Neural cell (in vitro differentiated cells): Measurements from ENCODE around the gene WDR75. TPM values are rescaled to one million over a fixed set of nuclear protein-coding genes. Genes with fewer than 3 reads are reported as not detected.

Source experiments
- H2AFZ ChIP-seq: fragments of 200-600, 300-800 bp; sonication (generic), shearing (Covaris generic); 2 replicates; pipeline ENCODE4 v1.6.0; 2014; ENCODE audit warnings: low read depth, mild to moderate bottlenecking, antibody characterized with exemption, low read length, moderate library complexity
- H3F3A ChIP-seq: fragments of 200-600 bp; shearing (Covaris generic); 2 replicates; pipeline ENCODE4 v1.6.1; 2016; ENCODE audit warnings: mild to moderate bottlenecking, moderate library complexity, mixed read lengths, antibody characterized with exemption, low read length; ENCODE audit not compliant: insufficient read depth, poor library complexity, severe bottlenecking
- H3K27ac ChIP-seq: fragments of 200-600, 300-800 bp; sonication (generic), shearing (Covaris generic); 2 replicates; pipeline ENCODE4 v1.5.1; 2014; ENCODE audit warnings: mild to moderate bottlenecking, low read length, moderate library complexity
- H3K27me3 ChIP-seq: fragments of 300-800, 200-600 bp; sonication (generic), shearing (Covaris generic); 2 replicates; pipeline ENCODE4 v1.6.0; 2014; ENCODE audit warnings: mild to moderate bottlenecking, low read depth, low read length, moderate library complexity; ENCODE audit not compliant: insufficient read depth
- H3K36me3 ChIP-seq: fragments of 300-800, 200-600 bp; sonication (generic), shearing (Covaris generic); 2 replicates; pipeline ENCODE4 v1.5.1; 2014; ENCODE audit warnings: mild to moderate bottlenecking, antibody characterized with exemption, low read length, moderate library complexity; ENCODE audit not compliant: insufficient read depth
- H3K4me2 ChIP-seq: fragments of 300-800, 200-600 bp; sonication (generic), shearing (Covaris generic); 2 replicates; pipeline ENCODE4 v1.6.0; 2014; ENCODE audit warnings: mild to moderate bottlenecking, low read length
- H3K4me3 ChIP-seq: fragments of 300-800, 200-600 bp; sonication (generic), shearing (Covaris generic); 2 replicates; pipeline ENCODE4 v1.5.1; 2014; ENCODE audit warnings: mild to moderate bottlenecking, low read length, moderate library complexity
- H3K79me2 ChIP-seq: fragments of 200-600 bp; shearing (Covaris generic); replicated peaks from 2 replicates; pipeline ENCODE4 v1.6.0; 2014; ENCODE audit warnings: mild to moderate bottlenecking, low read length, moderate library complexity; ENCODE audit not compliant: insufficient read depth
- H3K9ac ChIP-seq: fragments of 300-800, 200-600 bp; sonication (generic), shearing (Covaris generic); 2 replicates; pipeline ENCODE4 v1.6.1; 2016; ENCODE audit warnings: mild to moderate bottlenecking, low read length, mixed read lengths
- H3K9me2 ChIP-seq: fragments of 200-600 bp; shearing (Covaris generic); 2 replicates; pipeline ENCODE4 v1.6.1; 2016; ENCODE audit warnings: mild to moderate bottlenecking, low read length, mixed read lengths; ENCODE audit not compliant: insufficient read depth
- H3K9me3 ChIP-seq: fragments of 200-600, 300-800 bp; sonication (generic), shearing (Covaris generic); 2 replicates; pipeline ENCODE4 v1.6.1; 2016; ENCODE audit warnings: mild to moderate bottlenecking, mixed run types, low read length, moderate library complexity, mixed read lengths
- H4K20me1 ChIP-seq: fragments of 200-600 bp; shearing (Covaris generic); 2 replicates; pipeline ENCODE4 v1.6.1; 2016; ENCODE audit warnings: mild to moderate bottlenecking, mixed run types; ENCODE audit not compliant: insufficient read depth
- EP300 ChIP-seq: fragments of 450-650 bp; conservative IDR thresholded peaks from 2 replicates; pipeline ENCODE4 v1.6.1; 2014; ENCODE audit warnings: antibody characterized with exemption, mild to moderate bottlenecking, moderate library complexity; ENCODE audit not compliant: poor library complexity, severe bottlenecking
- EZH2 ChIP-seq: fragments of 200-600, 300-800 bp; shearing (Covaris generic), sonication (generic); IDR thresholded peaks from 2 replicates; pipeline ENCODE4 v1.6.1; 2014; ENCODE audit warnings: antibody characterized with exemption, low read length, borderline replicate concordance, mild to moderate bottlenecking; ENCODE audit not compliant: insufficient read depth, poor library complexity, severe bottlenecking
- MXI1 ChIP-seq: fragments of 450-650 bp; conservative IDR thresholded peaks from 2 replicates; pipeline ENCODE4 v1.6.1; 2014; ENCODE audit warnings: antibody characterized with exemption, mild to moderate bottlenecking; ENCODE audit not compliant: poor library complexity, severe bottlenecking
- POLR2AphosphoS5 ChIP-seq: IDR thresholded peaks from 2 replicates; pipeline ENCODE4 v1.6.1; 2012
- RAD21 ChIP-seq: fragments of 450-650 bp; conservative IDR thresholded peaks from 2 replicates; pipeline ENCODE4 v1.6.1; 2014; ENCODE audit warnings: antibody characterized with exemption, mild to moderate bottlenecking, moderate library complexity
- SMC3 ChIP-seq: fragments of 450-650 bp; conservative IDR thresholded peaks from 2 replicates; pipeline ENCODE4 v1.6.1; 2014; ENCODE audit warnings: antibody characterized with exemption, mild to moderate bottlenecking, moderate library complexity; ENCODE audit not compliant: poor library complexity
- TAF1 ChIP-seq: IDR thresholded peaks from 2 replicates; pipeline ENCODE4 v1.6.1; 2012; ENCODE audit warnings: low read depth
- polyA plus RNA-seq: library from polyadenylated mRNA; depleted of rRNA; stranded (reverse); fragments of >200 nt; gene quantifications from 2 replicates; pipeline ENCODE4 v1.2.3, GENCODE V29; 2014
- TF ChIP-seq, protein P1 (sequence below): IDR thresholded peaks from 2 replicates; pipeline ENCODE4 v1.6.1; 2012; ENCODE audit warnings: borderline replicate concordance
- TF ChIP-seq, protein P2 (sequence below): fragments of 450-650 bp; IDR thresholded peaks from 2 replicates; pipeline ENCODE4 v1.5.1; 2014; ENCODE audit warnings: antibody characterized with exemption, mild to moderate bottlenecking, moderate library complexity; ENCODE audit not compliant: poor library complexity, severe bottlenecking

The WDR75 gene
- polyA plus RNA-seq, 1 donor from 2014 or later: 62.5 TPM

DNA sequence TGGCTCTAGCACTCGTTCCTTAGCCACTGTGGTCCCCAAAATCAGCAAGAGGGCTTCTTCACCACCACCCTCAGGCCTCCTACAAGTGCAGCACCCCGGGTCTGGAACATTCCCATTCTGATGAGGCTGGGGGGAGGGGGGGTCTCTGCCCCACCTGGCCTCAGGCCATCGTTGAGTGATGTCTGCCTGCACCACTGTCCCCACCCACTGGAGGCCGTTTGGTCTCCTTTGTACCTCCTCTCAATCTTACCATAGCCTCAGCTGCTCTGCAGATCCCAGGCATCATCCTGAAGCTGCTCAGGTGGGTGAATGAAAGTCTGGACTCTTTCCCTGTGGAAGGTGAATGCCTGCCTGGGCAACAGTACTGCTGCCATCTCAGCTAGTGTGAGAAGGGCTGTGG, 42.3 kb downstream of the WDR75 start:
- H3K9me2 ChIP-seq: no peaks in the 10 kb centered on the region
- no peak overlapping the region for H3K4me2 ChIP-seq
- H3K9me3 ChIP-seq: no peaks in the 10 kb centered on the region
- H3F3A ChIP-seq: no peaks in the 10 kb centered on the region
- H3K79me2 ChIP-seq: no peaks in the 10 kb centered on the region
- no peak overlapping the region for H3K9ac ChIP-seq
- no peaks in the 10 kb centered on the region for H3K27me3 ChIP-seq
- no peak overlapping the region for H2AFZ ChIP-seq
- H3K27ac ChIP-seq: no peak overlapping the region
- no peak for TF ChIP-seq MXI1
- TF ChIP-seq SMC3: no peak
- TF ChIP-seq, protein P1, sequence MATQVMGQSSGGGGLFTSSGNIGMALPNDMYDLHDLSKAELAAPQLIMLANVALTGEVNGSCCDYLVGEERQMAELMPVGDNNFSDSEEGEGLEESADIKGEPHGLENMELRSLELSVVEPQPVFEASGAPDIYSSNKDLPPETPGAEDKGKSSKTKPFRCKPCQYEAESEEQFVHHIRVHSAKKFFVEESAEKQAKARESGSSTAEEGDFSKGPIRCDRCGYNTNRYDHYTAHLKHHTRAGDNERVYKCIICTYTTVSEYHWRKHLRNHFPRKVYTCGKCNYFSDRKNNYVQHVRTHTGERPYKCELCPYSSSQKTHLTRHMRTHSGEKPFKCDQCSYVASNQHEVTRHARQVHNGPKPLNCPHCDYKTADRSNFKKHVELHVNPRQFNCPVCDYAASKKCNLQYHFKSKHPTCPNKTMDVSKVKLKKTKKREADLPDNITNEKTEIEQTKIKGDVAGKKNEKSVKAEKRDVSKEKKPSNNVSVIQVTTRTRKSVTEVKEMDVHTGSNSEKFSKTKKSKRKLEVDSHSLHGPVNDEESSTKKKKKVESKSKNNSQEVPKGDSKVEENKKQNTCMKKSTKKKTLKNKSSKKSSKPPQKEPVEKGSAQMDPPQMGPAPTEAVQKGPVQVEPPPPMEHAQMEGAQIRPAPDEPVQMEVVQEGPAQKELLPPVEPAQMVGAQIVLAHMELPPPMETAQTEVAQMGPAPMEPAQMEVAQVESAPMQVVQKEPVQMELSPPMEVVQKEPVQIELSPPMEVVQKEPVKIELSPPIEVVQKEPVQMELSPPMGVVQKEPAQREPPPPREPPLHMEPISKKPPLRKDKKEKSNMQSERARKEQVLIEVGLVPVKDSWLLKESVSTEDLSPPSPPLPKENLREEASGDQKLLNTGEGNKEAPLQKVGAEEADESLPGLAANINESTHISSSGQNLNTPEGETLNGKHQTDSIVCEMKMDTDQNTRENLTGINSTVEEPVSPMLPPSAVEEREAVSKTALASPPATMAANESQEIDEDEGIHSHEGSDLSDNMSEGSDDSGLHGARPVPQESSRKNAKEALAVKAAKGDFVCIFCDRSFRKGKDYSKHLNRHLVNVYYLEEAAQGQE: no peak
- no peak for TF ChIP-seq TAF1
- TF ChIP-seq RAD21: no peak
- no peak for TF ChIP-seq EP300
- TF ChIP-seq POLR2AphosphoS5: no peak
- no peak for TF ChIP-seq EZH2
- TF ChIP-seq, protein P2, sequence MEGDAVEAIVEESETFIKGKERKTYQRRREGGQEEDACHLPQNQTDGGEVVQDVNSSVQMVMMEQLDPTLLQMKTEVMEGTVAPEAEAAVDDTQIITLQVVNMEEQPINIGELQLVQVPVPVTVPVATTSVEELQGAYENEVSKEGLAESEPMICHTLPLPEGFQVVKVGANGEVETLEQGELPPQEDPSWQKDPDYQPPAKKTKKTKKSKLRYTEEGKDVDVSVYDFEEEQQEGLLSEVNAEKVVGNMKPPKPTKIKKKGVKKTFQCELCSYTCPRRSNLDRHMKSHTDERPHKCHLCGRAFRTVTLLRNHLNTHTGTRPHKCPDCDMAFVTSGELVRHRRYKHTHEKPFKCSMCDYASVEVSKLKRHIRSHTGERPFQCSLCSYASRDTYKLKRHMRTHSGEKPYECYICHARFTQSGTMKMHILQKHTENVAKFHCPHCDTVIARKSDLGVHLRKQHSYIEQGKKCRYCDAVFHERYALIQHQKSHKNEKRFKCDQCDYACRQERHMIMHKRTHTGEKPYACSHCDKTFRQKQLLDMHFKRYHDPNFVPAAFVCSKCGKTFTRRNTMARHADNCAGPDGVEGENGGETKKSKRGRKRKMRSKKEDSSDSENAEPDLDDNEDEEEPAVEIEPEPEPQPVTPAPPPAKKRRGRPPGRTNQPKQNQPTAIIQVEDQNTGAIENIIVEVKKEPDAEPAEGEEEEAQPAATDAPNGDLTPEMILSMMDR: no peak
- no peaks in the 10 kb centered on the region for H4K20me1 ChIP-seq
- H3K4me3 ChIP-seq: no peak overlapping the region
- H3K36me3 ChIP-seq: no peaks in the 10 kb centered on the region

DNA sequence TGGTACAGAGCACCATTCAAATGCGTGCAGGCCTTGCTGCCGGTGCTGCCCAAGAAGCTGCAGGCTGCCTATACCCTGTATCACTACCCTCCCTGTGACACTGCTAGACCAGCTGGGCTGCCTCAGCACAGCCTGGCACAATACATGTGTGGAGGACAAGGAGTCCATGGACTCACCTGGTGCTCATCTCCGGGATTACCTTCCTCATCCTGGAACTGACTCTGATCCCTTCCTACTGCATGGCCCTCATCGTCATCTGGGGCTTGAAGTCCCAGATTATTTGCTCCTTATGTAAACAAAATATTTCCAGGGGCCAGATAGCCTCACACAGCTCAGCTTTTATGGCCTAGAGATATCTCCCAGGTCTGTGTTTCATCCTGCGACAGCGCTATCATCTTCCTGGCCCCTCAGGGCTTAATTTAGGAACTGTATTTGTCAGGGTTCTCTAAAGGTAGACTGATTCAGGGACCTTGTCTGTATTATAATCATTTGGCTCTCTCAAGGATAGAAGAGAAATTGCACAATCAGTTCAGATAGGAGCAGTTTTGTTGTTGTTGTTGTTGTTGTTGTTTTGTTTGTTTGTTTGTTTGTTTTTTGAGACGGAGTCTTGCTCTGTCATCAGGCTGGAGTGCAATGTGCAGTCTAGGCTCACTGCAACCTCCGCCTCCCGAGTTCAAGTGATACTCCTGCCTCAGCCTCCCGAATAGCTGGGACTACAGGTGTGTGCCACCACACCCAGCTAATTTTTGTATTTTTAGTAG, 42.9 kb downstream of the WDR75 start:
- H4K20me1 ChIP-seq: no peaks in the 10 kb centered on the region
- H2AFZ ChIP-seq: no peak overlapping the region
- H3K79me2 ChIP-seq: no peaks in the 10 kb centered on the region
- TF ChIP-seq POLR2AphosphoS5: no peak
- TF ChIP-seq TAF1: no peak
- TF ChIP-seq RAD21: no peak
- H3K4me2 ChIP-seq: no peak overlapping the region
- H3K4me3 ChIP-seq: no peak overlapping the region
- no peaks in the 10 kb centered on the region for H3K9me2 ChIP-seq
- H3K36me3 ChIP-seq: no peaks in the 10 kb centered on the region
- H3K27ac ChIP-seq: no peak overlapping the region
- H3K9me3 ChIP-seq: no peaks in the 10 kb centered on the region
- no peaks in the 10 kb centered on the region for H3K27me3 ChIP-seq
- no peaks in the 10 kb centered on the region for H3F3A ChIP-seq
- no peak overlapping the region for H3K9ac ChIP-seq
